Measurements from ENCODE around the gene FADD.

- TF ChIP-seq CTCF (IDR thresholded peaks at IDR 0.05) (no peak), POLR2A (IDR thresholded peaks at IDR 0.05) (no peak)
Observed at GRCh38 chr11:70200212-70200844, 2.8 kb upstream of the FADD start.

All from body of pancreas (tissue), 4 donors.